ENCODE measurements around the gene KATNB1.

The KATNB1 gene

DNA sequence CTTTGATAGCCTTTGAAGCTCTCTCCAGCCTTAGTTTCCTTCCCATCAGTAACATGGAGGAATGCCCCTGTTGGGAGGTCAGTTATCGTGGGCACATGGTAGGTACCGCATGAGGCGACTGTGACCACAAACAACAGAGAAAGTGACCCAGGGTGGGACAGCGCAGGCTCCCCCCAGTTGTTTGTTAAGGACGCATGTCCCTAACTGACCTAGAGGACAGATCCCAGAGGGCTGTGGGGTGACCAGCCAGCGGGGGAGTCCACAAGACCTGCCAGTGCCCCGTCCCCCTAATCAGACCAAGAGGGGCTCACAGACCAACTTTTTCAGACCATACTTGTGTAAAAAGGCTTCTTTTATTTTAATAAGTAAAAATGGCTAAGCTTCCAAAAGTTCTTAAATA is 22.3 kb downstream of the KATNB1 start:
- DNase-seq (ENCODE audit: low spot score), result no peak

DNA sequence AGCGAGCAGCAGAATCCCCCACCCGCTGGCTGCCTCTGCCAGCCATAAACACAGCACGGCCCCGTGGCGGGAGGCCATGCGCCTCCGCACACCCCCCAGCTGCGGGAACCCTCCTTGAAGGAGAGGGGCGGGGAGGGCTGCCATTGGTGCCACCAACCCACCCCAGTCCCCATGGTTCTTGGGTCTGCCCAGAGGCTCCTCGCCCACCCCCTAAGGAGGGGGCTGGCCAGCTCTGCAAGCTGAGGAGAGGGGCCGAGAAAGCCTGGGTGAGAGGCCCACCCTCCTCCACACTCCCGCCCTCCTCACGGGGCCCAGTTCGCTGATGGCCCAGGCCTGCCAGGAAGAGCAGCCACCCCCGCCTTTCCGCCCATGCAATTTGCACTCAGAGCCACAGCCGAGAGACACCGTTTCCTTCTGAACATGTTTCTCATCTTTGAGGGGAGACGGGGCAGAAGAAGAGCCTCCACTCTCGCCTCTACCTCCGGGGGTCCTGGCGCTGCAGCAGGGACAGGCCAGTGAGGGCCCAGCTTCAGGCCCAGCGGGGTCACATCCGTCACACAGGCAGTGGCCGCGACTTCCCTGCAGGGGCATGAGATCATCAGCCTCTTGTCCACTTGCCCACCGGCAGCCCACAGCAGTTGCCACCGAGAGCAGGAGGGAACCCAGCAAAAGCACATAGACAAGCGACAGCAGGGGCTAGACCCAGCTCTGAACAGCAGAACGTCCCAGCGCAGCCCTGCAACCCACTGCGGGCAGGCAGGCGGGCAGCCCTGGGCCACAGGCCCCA is 23.0 kb downstream of the KATNB1 start:
- DNase-seq (ENCODE audit: low spot score), result no peak

DNA sequence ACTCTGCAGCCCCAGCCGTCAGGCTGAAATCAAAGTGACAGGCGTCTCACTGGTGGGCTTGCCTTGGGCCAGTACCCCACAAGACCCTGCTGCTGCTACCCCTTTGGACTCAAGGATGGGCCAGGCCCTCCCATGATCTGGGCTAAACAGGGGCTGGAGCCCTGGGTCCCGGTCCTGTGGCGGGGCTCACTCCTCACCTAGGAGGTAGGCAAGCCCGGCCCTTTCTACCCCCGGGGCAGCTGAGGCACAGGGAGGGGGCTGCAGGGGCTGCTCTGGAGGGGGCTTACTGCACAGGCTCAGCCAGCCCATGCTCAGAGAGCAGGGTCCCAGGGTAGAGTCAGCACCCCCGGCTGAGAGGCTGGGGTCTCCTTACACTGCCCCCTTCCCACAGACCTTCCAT is 23.6 kb downstream of the KATNB1 start:
- no peak for DNase-seq (ENCODE audit: low spot score)

DNA sequence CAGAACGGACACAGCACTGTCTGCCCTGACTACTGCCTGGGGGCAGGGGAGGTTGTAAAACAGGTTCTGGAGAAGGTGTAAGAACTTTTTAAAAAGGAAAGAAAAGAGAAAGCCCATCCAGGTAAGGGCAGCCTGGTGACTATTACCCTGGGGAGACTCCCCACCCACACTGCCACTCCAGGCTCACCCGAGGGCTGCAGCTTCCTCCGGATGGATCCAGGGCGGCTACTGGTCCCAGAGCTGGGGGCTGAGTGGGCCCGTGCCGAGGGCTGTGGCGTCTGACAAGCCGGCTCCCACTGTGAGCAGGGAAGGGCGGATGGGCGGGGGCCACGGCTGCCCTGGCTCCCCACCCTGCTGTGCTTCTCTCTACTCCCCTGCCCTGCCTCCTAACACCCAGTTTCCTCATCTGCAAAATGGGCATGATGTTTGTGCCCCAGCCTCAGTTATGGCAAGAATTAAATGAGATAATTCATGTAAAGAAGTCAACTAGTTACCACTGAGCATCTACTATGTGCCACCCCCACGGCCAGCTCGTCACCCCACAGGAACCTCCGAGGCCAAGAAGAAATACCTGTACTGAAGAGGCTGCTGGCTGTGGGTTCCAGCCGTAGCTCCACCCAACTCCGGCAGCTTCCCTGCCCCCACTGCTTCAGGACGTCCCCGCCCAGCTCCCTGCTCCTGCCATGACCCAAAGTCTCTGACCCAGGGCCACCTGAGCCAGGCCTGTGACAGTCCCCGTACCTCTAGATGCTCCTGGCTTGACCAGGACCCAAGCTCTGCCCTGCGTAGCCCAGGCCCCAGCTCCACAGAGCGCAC is 24.2 kb downstream of the KATNB1 start:
- no peak for DNase-seq (ENCODE audit: low spot score)

DNA sequence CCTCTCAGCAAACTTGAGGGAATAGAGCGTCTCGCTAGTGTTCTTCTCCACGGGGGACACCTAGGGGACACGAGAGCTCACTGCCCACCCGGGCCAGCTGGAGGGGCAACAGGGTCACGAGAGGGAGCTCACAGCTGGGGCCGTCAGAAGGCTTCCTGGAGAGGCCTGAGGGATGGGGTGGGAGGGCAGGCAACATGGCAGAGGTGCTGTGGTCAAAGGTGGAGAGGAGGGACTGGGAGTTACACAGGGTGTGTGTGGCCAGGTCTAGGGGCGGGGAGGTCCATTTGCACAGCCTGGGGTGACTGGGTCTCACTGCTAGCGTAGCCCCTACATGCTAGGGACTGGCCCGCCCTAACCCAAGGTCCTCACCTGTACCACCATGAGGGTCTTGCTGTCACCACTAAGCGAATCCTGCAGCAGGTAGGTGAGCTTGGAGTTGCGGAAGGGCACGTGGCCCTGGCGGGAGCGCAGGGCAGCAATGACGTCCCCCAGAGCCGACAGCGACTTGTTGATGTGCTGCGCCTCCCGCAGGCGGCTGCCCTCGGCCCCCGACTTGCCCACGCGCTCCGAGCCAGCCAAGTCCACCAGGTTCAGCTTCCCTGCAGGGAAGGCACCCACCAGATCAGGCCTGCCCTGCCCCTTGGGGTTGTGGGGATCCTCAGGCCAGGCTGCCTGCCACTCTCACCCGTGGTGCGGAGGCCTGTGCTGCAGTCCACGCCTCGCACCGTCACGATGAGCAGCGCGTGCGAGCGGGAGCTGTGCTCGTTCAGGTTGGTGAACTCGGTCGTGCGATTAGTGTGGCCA is 25.0 kb downstream of the KATNB1 start:
- no peak for DNase-seq (ENCODE audit: low spot score)

DNA sequence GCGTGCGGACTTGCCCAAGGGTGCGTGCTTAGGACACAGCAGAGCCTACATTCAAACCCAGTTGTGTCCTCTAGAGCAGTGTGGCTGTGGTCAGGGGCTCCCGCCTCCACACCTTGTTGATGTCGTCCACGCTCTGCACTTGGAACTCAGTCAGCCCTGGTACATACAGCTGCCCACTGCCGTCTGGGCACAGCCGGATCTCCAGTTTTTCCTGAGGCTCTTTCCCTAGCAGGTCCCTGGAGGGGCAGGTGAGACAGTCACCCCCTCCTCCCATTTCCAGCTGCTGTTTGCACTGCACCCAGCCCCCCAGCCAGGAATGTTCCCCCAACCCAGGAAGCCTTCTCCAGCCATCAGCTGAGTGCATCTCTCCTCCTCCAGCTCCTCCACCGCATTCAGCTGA is 25.7 kb downstream of the KATNB1 start:
- DNase-seq (ENCODE audit: low spot score), result no peak

DNA sequence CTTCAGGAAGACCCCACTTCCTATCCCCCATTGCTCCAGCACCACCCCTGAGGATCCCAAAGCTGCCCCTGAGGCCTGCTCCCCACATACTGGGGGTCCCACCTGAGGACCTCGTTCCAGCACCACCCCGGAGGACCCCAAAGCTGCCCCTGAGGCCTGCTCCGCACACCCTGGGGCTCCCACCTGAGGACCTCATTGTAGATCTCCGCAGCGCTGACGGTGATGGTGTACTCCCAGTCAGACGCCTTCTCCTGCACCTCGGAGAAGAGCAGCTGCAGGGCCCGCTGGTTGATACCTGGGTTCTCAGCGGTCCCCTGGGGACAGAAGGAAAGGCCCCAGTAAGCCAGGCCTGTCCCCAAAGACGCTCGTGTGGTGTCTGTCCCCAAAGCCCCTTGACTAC is 26.4 kb downstream of the KATNB1 start:
- DNase-seq (ENCODE audit: low spot score), result no peak

DNA sequence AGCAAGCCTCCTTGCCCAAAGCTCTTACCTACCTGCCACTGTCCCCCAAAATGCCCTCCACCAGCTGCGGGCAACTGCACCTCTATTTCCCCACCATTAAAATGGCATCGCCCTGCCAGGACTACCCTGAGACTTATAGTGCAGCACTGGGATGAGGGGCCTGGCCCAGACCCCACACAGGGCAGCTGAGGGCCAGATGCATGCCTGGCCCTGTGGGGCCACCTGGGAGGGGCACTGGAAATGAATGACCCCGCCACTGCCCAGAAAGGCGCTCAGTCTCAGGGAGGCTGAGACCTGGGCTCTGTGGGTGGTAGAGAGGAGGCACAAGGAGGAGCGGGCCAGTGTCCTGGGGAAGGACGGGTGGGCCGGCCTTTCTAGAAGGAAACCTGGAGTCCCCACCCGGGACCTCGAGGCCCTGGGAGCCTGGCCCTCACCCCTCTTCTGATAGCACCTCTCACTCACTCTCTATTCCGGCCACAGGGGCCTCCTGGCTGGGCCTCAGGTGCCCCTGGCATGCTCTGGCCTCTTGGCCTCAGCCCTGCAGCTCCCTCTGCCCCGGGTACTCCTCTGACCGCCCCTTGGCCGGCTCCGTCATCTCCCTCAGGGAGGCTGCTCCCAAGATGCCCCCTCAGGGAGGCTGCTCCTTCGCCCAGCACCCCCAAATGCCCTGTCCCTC is 26.9 kb downstream of the KATNB1 start:
- no peak for DNase-seq (ENCODE audit: low spot score)

DNA sequence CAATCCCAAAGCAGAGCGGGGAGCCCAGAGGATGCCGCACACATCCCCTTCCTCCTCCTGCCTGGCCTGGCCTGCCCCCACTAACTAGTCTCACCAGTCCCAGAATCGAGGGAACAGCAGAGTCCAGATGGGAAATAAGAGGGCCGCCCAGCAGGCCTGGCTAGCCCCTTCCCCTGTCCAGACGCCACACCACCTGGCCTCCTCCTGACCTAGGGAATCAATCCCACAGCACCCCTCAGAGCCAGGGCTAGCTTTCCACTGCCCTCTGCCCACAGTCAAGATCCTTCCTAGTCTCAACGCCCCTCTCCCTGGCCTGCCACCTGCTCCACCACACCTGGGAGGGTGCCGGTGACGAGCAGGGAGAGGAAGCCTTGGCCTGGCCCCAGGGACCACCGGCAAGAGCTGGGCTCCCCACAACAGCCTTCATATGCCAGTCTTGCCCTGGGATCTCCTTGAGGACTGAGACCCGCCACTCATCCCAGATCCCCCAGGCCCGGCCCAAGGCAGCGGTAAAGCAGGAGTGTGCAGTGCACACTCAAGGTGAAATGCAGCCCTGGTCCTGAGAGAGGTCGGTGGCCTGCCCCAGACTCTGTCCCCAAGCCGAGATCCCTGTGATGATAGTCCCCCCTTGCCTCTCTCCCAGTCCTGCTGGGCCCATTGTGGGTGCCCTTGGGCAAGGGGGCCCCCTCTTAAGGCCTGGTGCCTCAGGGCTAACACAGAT is 27.9 kb downstream of the KATNB1 start:
- DNase-seq (ENCODE audit: low spot score), result no peak

DNA sequence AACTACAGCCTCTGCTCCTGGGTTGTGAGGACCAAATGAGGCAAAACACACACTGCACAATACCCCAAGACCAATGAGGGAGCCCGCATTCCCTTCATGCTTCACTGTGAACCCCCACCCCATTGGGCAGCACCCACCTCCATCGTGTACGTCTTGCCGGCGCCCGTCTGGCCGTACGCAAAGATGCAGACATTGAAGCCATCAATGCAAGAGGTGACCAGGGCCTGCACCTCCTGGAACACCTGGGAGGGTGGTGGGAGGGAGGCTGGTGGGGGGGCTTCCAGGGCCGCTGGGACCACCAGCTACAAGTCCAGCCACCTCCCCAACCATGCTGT is 28.4 kb downstream of the KATNB1 start:
- no peak for DNase-seq (ENCODE audit: low spot score)

DNA sequence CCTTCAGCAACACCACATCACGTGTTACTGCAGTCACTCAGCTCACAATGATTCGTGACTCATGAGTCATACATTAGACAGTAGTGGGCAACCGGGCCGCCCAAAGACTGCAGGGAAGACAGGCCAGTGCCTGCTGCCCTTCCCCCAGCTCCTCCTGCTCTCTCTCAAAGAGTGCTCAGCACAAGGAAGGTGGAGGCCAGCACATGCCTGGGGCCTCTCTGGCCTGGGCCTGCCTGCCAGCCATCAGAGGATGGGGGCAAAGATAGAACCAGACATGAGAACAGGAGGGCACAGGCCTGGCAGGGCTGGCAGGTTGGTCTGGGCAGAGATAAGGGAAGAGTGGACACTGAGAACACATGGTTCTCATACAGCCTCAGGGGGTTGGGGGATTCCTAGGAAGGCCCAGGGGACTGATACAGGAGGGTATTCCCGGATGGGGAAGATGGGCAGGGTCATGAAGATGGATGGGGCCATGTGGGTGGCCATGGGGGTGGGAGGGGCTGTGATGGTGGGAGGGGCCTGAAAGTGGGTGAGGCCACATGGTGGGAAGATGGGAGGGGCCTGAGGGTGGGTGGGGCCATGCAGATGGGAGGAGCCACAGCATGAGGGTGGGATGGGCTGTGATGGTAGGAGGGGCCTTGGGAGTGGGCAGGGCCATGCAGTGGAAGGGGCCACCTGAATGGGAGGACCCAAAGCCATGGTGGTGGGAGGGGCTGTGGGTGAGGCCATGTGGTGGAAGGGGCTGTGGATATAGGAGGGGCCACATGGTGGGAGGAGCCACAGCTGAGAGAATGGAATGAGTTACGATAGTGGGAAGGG is 29.0 kb downstream of the KATNB1 start:
- peak; percentile 37 for DNase-seq (ENCODE audit: low spot score)

DNA sequence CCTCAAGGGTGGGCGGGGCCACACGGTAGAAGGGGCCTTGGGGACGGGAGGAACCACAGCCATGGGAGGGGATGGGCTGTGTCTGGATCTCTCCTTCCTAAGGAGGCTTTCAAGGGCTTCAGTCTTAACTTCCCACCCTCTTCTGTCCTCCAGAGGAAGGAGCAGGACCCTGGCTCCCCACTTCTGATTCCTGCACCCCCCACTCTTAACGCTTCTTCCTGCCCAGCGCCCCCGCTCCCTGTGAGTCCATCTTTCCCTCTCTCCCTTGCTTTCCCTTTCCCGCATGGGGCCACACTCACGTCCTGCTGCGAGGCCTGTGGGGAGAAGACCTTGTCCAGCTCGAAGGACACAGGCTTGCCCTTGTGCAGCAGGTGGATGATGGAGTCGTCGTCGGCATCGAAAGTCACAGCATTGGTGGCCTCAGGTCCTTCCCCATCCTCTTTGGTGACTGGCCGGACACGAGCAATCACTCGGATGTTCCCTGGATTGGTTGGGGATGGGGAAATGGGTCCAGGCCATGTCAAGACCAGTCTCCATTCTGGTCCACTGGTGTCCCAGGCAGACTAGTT is 29.7 kb downstream of the KATNB1 start:
- DNase-seq (ENCODE audit: low spot score), result no peak

DNA sequence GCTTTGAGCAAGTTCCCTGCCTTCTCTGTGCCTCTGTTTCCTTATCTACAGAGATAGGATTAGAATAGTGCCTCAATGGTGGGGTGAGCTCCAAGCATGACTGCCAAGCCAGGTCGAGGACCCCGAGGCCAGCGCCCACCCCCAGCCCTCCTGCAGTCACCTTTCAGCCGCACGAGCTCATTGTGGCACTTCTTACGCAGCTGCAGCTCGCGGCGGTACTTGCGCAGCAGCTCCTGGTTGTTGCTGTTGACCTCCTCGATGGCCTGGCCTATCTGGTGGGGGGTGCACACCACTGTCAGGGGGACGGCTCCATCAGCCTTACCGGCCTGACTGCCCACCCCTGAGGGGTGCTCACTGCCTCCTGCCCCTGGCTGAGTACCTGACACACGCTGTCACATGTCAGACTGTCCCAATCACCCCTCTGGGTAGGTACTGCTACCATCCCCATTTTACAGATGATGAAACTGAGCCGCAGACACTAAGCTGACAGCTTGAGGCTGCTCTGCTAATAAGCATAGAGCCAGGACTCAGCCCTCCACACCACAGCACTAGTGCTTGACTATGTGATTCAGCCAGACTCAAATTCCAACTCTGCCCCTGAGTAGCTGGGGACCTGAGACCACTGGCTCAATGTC is 31.3 kb downstream of the KATNB1 start:
- DNase-seq (ENCODE audit: low spot score), result no peak

DNA sequence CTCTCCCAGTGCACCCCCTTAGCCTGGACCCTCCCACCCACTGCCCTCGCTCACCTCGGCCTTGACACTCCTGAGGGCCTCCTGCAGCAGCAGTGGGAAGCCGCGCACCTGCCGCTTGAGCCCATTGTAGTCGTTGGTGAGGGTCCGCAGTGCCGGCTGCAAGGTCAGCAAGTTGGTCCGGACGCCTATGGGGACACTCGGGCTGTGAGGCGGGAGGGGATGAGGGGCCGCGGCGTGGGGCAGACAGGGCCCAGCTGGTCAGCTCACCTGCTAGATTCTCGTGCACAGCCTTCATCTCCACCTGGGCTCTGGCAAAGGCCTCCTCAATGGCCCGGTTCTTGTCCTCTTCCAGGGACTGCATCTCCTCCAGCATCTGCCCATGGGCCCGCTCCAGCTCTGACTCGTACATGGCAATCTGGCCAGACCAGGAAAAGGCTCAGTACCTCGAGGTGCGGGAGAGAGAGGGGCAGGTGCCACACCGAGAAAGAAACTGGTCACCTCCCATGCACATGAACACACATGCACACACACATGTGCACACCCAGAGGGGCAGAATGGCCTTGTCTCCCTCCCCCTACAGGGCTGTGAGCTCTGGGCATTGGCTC is 34.1 kb downstream of the KATNB1 start:
- DNase-seq (ENCODE audit: low spot score), result no peak

DNA sequence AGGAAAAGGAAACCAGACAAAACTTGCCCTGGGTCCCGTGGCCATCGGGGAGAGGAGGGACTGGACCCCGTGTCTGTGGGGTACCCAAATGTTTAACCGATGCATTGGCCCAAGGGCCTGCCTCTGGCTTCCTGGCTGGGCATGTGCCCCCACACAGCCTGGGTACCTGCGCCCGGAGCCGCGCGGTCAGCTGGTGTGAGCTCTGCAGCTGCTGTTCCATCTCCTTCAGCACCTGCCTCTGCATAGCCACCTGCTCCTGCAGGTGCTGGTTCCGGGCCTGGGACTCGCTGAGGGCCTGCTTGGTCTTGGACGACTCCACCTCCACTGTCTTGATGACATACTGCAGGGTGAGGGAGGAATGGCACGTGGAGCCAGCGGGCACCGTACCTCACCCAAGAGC is 34.8 kb downstream of the KATNB1 start:
- no peak for DNase-seq (ENCODE audit: low spot score)

DNA sequence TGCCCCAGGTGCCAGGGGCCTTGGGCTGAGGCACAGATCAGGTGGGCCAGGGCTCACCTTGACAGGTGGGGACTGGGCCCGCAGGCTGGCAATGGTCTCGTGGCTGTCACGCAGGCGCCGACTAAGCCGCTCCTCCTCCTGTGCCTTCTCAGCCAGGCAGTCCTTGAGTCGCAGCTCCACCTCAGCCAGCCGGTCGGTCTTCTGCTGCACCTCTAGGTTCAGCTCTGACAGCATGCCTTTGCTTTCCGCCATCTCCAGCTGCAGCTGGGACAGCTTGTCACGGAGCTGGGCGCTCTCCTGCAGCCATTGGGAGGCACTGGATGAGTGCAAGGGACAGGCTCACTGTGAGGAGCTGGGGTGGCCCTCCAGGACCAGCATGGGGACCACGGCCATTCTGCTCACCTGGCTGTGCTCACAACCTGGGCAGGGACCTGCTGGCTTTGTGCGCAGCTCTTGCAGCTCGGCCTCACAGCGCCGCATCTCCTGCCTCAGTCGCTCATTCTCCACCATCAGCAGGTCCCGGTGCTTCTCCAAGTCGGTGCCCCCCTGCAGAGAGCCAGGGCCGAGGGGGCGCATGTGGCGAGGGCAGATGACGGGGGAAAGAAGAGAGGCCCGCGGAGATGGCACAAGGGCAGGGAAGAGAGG is 35.7 kb downstream of the KATNB1 start:
- no peak for DNase-seq (ENCODE audit: low spot score)

DNA sequence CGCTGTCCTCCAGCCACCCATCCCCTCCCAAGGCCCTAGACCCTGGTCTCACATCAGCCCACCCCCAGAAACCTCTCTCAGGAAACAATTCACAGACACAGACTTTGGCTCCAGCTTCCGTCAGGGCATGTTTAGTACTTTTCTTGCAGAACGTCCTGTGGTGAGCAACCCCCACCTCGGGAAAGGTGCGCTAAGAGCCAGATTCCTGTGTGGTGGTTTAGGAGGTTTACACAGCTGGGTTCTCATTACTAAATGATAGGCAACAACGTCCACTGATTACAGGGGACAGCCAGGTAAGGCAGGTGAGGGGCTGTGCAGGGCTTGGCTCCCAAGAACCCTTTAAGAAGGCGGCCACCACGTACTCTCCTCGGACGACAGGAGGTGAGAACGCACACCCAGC is 37.4 kb downstream of the KATNB1 start:
- no peak for DNase-seq (ENCODE audit: low spot score)

DNA sequence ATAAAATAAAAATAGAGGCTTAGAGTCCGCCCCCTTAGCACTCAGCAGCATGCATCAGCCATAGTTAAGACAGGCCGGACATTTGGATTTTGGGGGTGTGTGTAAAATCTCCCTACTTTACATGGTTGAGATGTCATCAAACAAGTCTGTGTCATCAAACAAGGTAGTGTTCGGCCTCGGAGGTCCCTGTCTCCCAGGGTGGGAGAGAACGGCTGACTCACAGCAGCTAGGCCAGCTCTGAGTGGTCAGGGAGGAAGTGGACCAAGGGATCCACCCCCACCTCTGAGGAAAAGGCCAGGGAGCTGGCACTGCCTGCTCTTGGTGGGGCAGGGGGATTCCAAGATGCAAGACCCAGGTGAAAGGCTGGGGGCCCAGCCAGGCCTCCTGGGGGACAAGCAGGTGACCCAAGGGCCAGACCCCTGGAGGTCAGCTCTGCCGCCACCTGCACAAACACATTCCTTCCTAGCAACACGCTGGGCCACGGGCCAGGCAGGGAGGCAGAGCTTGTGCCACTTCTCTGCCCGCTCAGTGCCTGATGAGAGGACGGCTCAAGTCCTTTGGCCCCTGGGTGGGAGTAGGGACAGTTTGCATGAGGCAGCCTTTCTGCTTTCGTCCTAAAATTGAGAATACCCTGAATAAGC is 38.2 kb downstream of the KATNB1 start:
- DNase-seq (ENCODE audit: low spot score), result no peak

All from HuH-7 (cell line).